HG03439 (cell line): ENCODE results near the gene RBBP7.
"Not testable (repeated sequence)": the region's sequence is repeated elsewhere in the genome, so short reads cannot be mapped to it uniquely, and the experiment has no call there.

Experiments
- ATAC-seq: cut with Tn5 transposase; IDR thresholded peaks from one replicate; pipeline ENCODE4 v1.9.1; 2021; ENCODE audit warnings: mild to moderate bottlenecking, moderate library complexity; ENCODE audit not compliant: unreplicated experiment

RBBP7 gene

GRCh38 chrX:16868920-16869319 lies 1.2 kb downstream of the RBBP7 start:
- no peak for ATAC-seq

GRCh38 chrX:16867947-16868346 lies 2.2 kb downstream of the RBBP7 start:
- ATAC-seq, result no peak

GRCh38 chrX:16862829-16863228 lies 7.3 kb downstream of the RBBP7 start:
- no peak for ATAC-seq

- no peak for ATAC-seq
Measured at GRCh38 chrX:16856744-16857143, 13.4 kb downstream of the RBBP7 start.

- not testable (repeated sequence) for ATAC-seq
Measured at GRCh38 chrX:16856076-16856404, 14.1 kb downstream of the RBBP7 start.

GRCh38 chrX:16855363-16856075 lies 14.6 kb downstream of the RBBP7 start:
- no peak for ATAC-seq

- ATAC-seq, result no peak
Measured at GRCh38 chrX:16853537-16853936, 16.6 kb downstream of the RBBP7 start.

GRCh38 chrX:16852617-16853179 lies 17.5 kb downstream of the RBBP7 start:
- no peak for ATAC-seq

GRCh38 chrX:16851827-16852226 lies 18.3 kb downstream of the RBBP7 start:
- ATAC-seq, result no peak

GRCh38 chrX:16851421-16851820 lies 18.7 kb downstream of the RBBP7 start:
- ATAC-seq, result no peak

- no peak for ATAC-seq
Measured at GRCh38 chrX:16848541-16848940, 21.6 kb downstream of the RBBP7 start.

- no peak for ATAC-seq
Measured at GRCh38 chrX:16845686-16846085, 24.5 kb downstream of the RBBP7 start.

GRCh38 chrX:16843208-16843909 lies 26.8 kb downstream of the RBBP7 start:
- no peak for ATAC-seq

- ATAC-seq, result no peak
Measured at GRCh38 chrX:16842684-16843083, 27.5 kb downstream of the RBBP7 start.

- ATAC-seq, result no peak
Measured at GRCh38 chrX:16839852-16840460, 30.2 kb downstream of the RBBP7 start.

GRCh38 chrX:16839219-16839851 lies 30.8 kb downstream of the RBBP7 start:
- no peak for ATAC-seq

GRCh38 chrX:16838202-16839066 lies 31.7 kb downstream of the RBBP7 start:
- ATAC-seq, result no peak

- ATAC-seq, result no peak
Measured at GRCh38 chrX:16836371-16836770, 33.8 kb downstream of the RBBP7 start.

- ATAC-seq, result no peak
Measured at GRCh38 chrX:16834806-16835205, 35.4 kb downstream of the RBBP7 start.

- ATAC-seq, result no peak
Measured at GRCh38 chrX:16832301-16832700, 37.9 kb downstream of the RBBP7 start.
